K562 (cell line): ENCODE results near the gene FAM107B. TPM values are rescaled to one million over a fixed set of nuclear protein-coding genes. Genes with fewer than 3 reads are reported as not detected.

Experiments used
- ATAC-seq: fragments of 200-7000 bp; cut with Tn5 transposase; 3 replicates; pipeline ENCODE4 v1.9.1; 2020; ENCODE audit warnings: moderate library complexity
- BruUV-seq: library from RNA; stranded (reverse); fragments of 400-500 nt; replicated peaks from 2 replicates; lab custom pipeline; 2021; lab: Mats Ljungman, UMichigan
- CTCF ChIA-PET: fragments of 300-600 bp; formaldehyde crosslinking; extraction: SDS; loops from one replicate; lab custom pipeline; 2021; ENCODE audit warnings: low intra/inter-chr PET ratio; lab: Yijun Ruan, JAX
- POLR2A ChIA-PET: fragments of 300-600, 350-650 bp; sonication (Branson Sonifier 250); formaldehyde crosslinking; extraction: SDS; loops from one replicate; lab custom pipeline; 2021; ENCODE audit warnings: antibody characterized with exemption, inconsistent platforms; lab: Yijun Ruan, JAX
- DNase-seq, 4 experiments: peaks; one replicate each; pipeline versions ENCODE4 v3.0.0 to v3.0.0-alpha.2; 2011 to 2018; ENCODE audit warnings: low spot score in 3 of 4, mixed read lengths in 3 of 4; ENCODE audit errors: extremely low read depth in 1 of 4
- FAIRE-seq: peaks from 2 replicates; lab custom pipeline; 2011; peaks lifted over from hg19 to GRCh38; lab: Jason Lieb, UNC
- H2AFZ ChIP-seq: 2 replicates; pipeline ENCODE4 v1.6.0; 2011; ENCODE audit warnings: low read depth, low read length, control low read depth, inconsistent platforms
- H3K27ac ChIP-seq: fragments of 200-600 bp; 3 replicates; pipeline ENCODE4 v1.8.0; 2011; ENCODE audit warnings: low read depth, mild to moderate bottlenecking, control low read depth, inconsistent platforms, low read length, moderate library complexity, mixed read lengths; ENCODE audit errors: extremely low read depth
- H3K27me3 ChIP-seq, 2 experiments: fragments of 300-600 bp in 1 of 2; 2 replicates in 1 of 2; 3 replicates in 1 of 2; pipeline versions ENCODE4 v1.6.0 to v1.8.0; 2011; ENCODE audit warnings: inconsistent platforms in 2 of 2, low read length in 2 of 2, mild to moderate bottlenecking in 1 of 2, mixed read lengths in 1 of 2, moderate library complexity in 1 of 2; ENCODE audit not compliant: control insufficient read depth in 2 of 2, insufficient read depth in 2 of 2
- H3K36me3 ChIP-seq: fragments of 300-600 bp; 3 replicates; pipeline ENCODE4 v1.8.0; 2011; ENCODE audit warnings: mild to moderate bottlenecking, low read length, inconsistent platforms; ENCODE audit not compliant: control insufficient read depth, insufficient read depth
- H3K4me1 ChIP-seq, 2 experiments: fragments of 200-600 bp in 1 of 2; replicated peaks in 1 of 2; 2 replicates in 1 of 2; 3 replicates in 1 of 2; pipeline versions ENCODE4 v1.5.1 to v1.8.0; 2011; ENCODE audit warnings: inconsistent platforms in 2 of 2, low read length in 2 of 2, mild to moderate bottlenecking in 1 of 2, mixed read lengths in 1 of 2, moderate library complexity in 1 of 2; ENCODE audit not compliant: control insufficient read depth in 2 of 2, insufficient read depth in 2 of 2
- H3K4me2 ChIP-seq: 2 replicates; pipeline ENCODE4 v1.6.1; 2011; ENCODE audit warnings: low read length, control low read depth, inconsistent platforms, mixed read lengths; ENCODE audit not compliant: insufficient read depth
- H3K4me3 ChIP-seq: fragments of 200-600 bp; sonication (generic), shearing (Covaris generic); 2 replicates; pipeline ENCODE4 v1.5.1; 2016; ENCODE audit warnings: control low read depth, inconsistent platforms
- H3K79me2 ChIP-seq: fragments of 200-600 bp; 3 replicates; pipeline ENCODE4 v1.8.0; 2011; ENCODE audit warnings: low read length, inconsistent platforms; ENCODE audit not compliant: control insufficient read depth, insufficient read depth
- H3K9ac ChIP-seq, 2 experiments: 2 replicates each; pipeline versions ENCODE4 v1.6.0 to v1.6.1; 2011; ENCODE audit warnings: low read depth in 2 of 2, low read length in 2 of 2, control low read depth in 1 of 2, inconsistent platforms in 1 of 2, mild to moderate bottlenecking in 1 of 2, mixed read lengths in 1 of 2; ENCODE audit not compliant: insufficient read depth in 1 of 2
- H3K9me1 ChIP-seq: one replicate; pipeline ENCODE4 v1.6.0; 2011; ENCODE audit warnings: inconsistent platforms, mild to moderate bottlenecking, low read length, moderate library complexity; ENCODE audit not compliant: control insufficient read depth, insufficient read depth
- H3K9me3 ChIP-seq: replicated peaks from 2 replicates; pipeline ENCODE4 v1.5.1; 2011; ENCODE audit warnings: low read depth, low read length, inconsistent platforms; ENCODE audit not compliant: control insufficient read depth, insufficient read depth
- H4K20me1 ChIP-seq: replicated peaks from 2 replicates; pipeline ENCODE4 v1.6.1; 2011; ENCODE audit warnings: low read length, inconsistent platforms, mixed read lengths; ENCODE audit not compliant: control insufficient read depth, insufficient read depth
- DNMT1 ChIP-seq: fragments of 450-650 bp; IDR thresholded peaks from 2 replicates; pipeline ENCODE4 v1.6.1; 2016; ENCODE audit warnings: antibody characterized with exemption, mild to moderate bottlenecking
- FOS ChIP-seq: IDR thresholded peaks from 3 replicates; pipeline ENCODE4 v1.6.1; 2011; ENCODE audit not compliant: insufficient read length; ENCODE audit errors: extremely low read depth
- FOXA1 ChIP-seq: fragments of 450-650 bp; IDR thresholded peaks from 2 replicates; pipeline ENCODE4 v1.6.1; 2016; ENCODE audit warnings: mild to moderate bottlenecking, borderline replicate concordance
- GATAD2B ChIP-seq: fragments of 450-650 bp; IDR thresholded peaks from 2 replicates; pipeline ENCODE4 v1.6.1; 2017; ENCODE audit warnings: mild to moderate bottlenecking, borderline replicate concordance
- HNRNPLL ChIP-seq: fragments of 200-400 bp; formaldehyde crosslinking; IDR thresholded peaks from 2 replicates; pipeline ENCODE4 v1.6.1; 2017; ENCODE audit warnings: low read length, low read depth, mild to moderate bottlenecking; ENCODE audit not compliant: poor library complexity, severe bottlenecking
- HSF4 ChIP-seq: fragments of 250-450 bp; sonication (Bioruptor Pico); IDR thresholded peaks from 2 replicates; pipeline ENCODE4 v2.1.2; 2022; ENCODE audit warnings: mild to moderate bottlenecking, moderate library complexity, borderline replicate concordance
- KAT2B ChIP-seq: IDR thresholded peaks from one replicate; pipeline ENCODE4 v1.6.1; 2012; ENCODE audit warnings: low read depth, mild to moderate bottlenecking, control low read depth, inconsistent platforms, low read length, moderate library complexity
- MED1 ChIP-seq: sonication (generic); formaldehyde crosslinking; IDR thresholded peaks from 2 replicates; pipeline ENCODE4 v1.8.1; 2023; ENCODE audit warnings: missing genetic modification reagents, borderline replicate concordance
- RBM14 ChIP-seq: fragments of 200-400 bp; formaldehyde crosslinking; IDR thresholded peaks from 2 replicates; pipeline ENCODE4 v1.6.1; 2018; ENCODE audit warnings: low read depth, mild to moderate bottlenecking, low read length, moderate library complexity, borderline replicate concordance; ENCODE audit not compliant: insufficient read depth
- THAP12 ChIP-seq: fragments of 250-450 bp; sonication (Bioruptor Pico); IDR thresholded peaks from 2 replicates; pipeline ENCODE4 v1.9.0; 2021; ENCODE audit warnings: mild to moderate bottlenecking, inconsistent platforms
- TRIM28 ChIP-seq: fragments of 450-650 bp; IDR thresholded peaks from 2 replicates; pipeline ENCODE4 v1.6.1; 2017
- TSC22D4 ChIP-seq: fragments of 450-650 bp; IDR thresholded peaks from 2 replicates; pipeline ENCODE4 v1.6.1; 2016; ENCODE audit warnings: missing genetic modification characterization, missing biosample characterization, control low read depth
- ZKSCAN3 ChIP-seq: fragments of 250-450 bp; sonication (Bioruptor Pico); IDR thresholded peaks from 2 replicates; pipeline ENCODE4 v1.4.0; 2020
- ZNF253 ChIP-seq: fragments of 250-450 bp; sonication (Bioruptor Pico); conservative IDR thresholded peaks from 2 replicates; pipeline ENCODE4 v1.6.1; 2021; ENCODE audit warnings: mild to moderate bottlenecking
- ZNF584 ChIP-seq: fragments of 200-800 bp; sonication (Bioruptor generic); IDR thresholded peaks from 2 replicates; pipeline ENCODE4 v1.6.1; 2016; ENCODE audit warnings: low read depth, mild to moderate bottlenecking, missing genetic modification characterization, missing compliant biosample characterization
- ZNF766 ChIP-seq: fragments of 200-800 bp; sonication (Bioruptor generic); conservative IDR thresholded peaks from 2 replicates; pipeline ENCODE4 v1.6.1; 2016; ENCODE audit warnings: missing genetic modification characterization, missing compliant biosample characterization
- WGBS: fragments of 100-300 bp; shearing (Covaris generic); methylation state at CpG from one replicate; pipeline ENCODE4 v1.1.6; 2016; ENCODE audit warnings: low coverage, mixed read lengths; ENCODE audit not compliant: insufficient coverage; ENCODE audit errors: missing lambda C conversion rate; 5-methylcytosine and 5-hydroxymethylcytosine counted together
- in situ Hi-C: fragments of 300-500 bp; cut with MboI; formaldehyde crosslinking; loops from 4 replicates; pipeline ENCODE4 v1.15.0; 2018; ENCODE audit warnings: inconsistent platforms, mixed read lengths
- intact Hi-C: fragments of 100-400 bp; cut with micrococcal nuclease; formaldehyde crosslinking; loops from 2 replicates; pipeline ENCODE4 v1.14.2; 2022
- polyA plus RNA-seq, 8 experiments: library from polyadenylated mRNA; depleted of rRNA in 4 of 8; stranded (reverse) in 5 of 8; unstranded in 3 of 8; fragments of >200 nt; fragmentation: Nextera tagmentation in 2 of 8; fragmentation: Illumina TruSeq in 1 of 8; extraction: Ambion mirVana in 2 of 8; extraction: Trizol in 1 of 8; gene quantifications; 2 replicates each; pipeline versions ENCODE4 v1.2.1 to v1.2.3, GENCODE V29; 2011 to 2014; ENCODE audit warnings: inconsistent platforms in 1 of 8, missing spikeins in 1 of 8
- total RNA-seq, 7 experiments: library from RNA; depleted of rRNA in 6 of 7; stranded (reverse); fragments of >200 nt in 6 of 7; fragmentation: Illumina TruSeq in 2 of 7; extraction: Trizol in 2 of 7; gene quantifications; 2 replicates each; pipeline versions ENCODE4 v1.2.1 to v1.2.3, GENCODE V29; 2011 to 2021; ENCODE audit warnings: low replicate concordance in 1 of 7
- TF ChIP-seq, protein P1 (sequence below): fragments of 450-650 bp; formaldehyde crosslinking; IDR thresholded peaks from 2 replicates; pipeline ENCODE4 v1.4.0; 2020; ENCODE audit warnings: mild to moderate bottlenecking, moderate library complexity
- TF ChIP-seq, protein P2 (sequence below): fragments of 450-650 bp; formaldehyde crosslinking; IDR thresholded peaks from 2 replicates; pipeline ENCODE4 v1.4.0; 2022; ENCODE audit warnings: missing genetic modification characterization

Gene FAM107B
- total and polyA plus RNA-seq, 9 of the 15 experiments (the other 6 are each of a cell fraction or from before 2014, with no cell fraction given) = 0.40 to 2.8 (median 1.4) TPM

DNA sequence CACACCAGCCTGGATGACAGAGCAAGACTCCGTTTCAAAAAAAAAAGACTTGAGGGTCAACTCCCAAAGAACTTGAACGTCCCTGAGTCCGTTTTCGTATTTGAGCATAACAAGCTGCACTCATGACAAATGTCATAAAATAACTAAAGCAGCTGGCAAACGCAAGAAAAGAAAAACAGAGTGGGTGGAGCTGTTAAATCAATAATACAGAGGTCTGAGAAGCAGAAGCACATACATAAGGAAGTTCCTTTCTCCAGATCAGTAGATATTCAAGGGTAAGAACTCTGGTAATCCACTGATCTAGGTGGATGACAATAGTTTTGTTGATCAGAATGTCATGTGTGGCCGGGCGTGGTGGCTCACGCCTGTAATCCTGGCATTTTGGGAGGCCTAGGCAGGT, 150.1 kb downstream of the FAM107B start (continued):
- TF ChIP-seq THAP12 = no peak
- TF ChIP-seq ZNF253 = no peak
- no peak for TF ChIP-seq FOS
- no peak for TF ChIP-seq FOXA1

GRCh38 chr10:14623931-14624330, 150.8 kb downstream of the FAM107B start:
- no TSS peak for BruUV-seq
- FAIRE-seq (no peak), ATAC-seq (no peak), DNase-seq (no peak)
- H3K4me3 ChIP-seq = no peak overlapping the region
- no peaks in the 10 kb centered on the region for H4K20me1 ChIP-seq
- H3K4me1 ChIP-seq = no peaks in the 10 kb centered on the region
- ChIA-PET POLR2A (interaction anchor here (1.1 kb wide), 1 partner anchor 10 kb away, joined by 3 read pairs; no protein-coding TSS in a partner anchor), CTCF (interaction anchor here (0.7 kb wide), 1 partner anchor 119 kb away, joined by 3 read pairs; no protein-coding TSS in a partner anchor)
- intact Hi-C loops (no loop called here), in situ Hi-C loops (no loop called here)
- no peak overlapping the region for H3K4me2 ChIP-seq
- H3K27me3 ChIP-seq = peaks cover 2 to 14% of the 10 kb centered on the region in 2 experiments; a peak in 3 of 5 replicates
- H2AFZ ChIP-seq = no peak overlapping the region
- WGBS = 2% methylated on average over 3 of the region's 3 CpGs
- H3K9me1 ChIP-seq = no peaks in the 10 kb centered on the region
- no peak overlapping the region for H3K27ac ChIP-seq
- no peaks in the 10 kb centered on the region for H3K36me3 ChIP-seq
- H3K9me3 ChIP-seq = no peaks in the 10 kb centered on the region
- no peak overlapping the region for H3K9ac ChIP-seq
- no peaks in the 10 kb centered on the region for H3K79me2 ChIP-seq
- TF ChIP-seq, protein P1, sequence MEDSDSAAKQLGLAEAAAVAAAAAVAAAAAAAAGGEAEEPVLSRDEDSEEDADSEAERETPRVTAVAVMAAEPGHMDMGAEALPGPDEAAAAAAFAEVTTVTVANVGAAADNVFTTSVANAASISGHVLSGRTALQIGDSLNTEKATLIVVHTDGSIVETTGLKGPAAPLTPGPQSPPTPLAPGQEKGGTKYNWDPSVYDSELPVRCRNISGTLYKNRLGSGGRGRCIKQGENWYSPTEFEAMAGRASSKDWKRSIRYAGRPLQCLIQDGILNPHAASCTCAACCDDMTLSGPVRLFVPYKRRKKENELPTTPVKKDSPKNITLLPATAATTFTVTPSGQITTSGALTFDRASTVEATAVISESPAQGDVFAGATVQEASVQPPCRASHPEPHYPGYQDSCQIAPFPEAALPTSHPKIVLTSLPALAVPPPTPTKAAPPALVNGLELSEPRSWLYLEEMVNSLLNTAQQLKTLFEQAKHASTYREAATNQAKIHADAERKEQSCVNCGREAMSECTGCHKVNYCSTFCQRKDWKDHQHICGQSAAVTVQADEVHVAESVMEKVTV = no peak
- TF ChIP-seq HNRNPLL (no peak), RBM14 (no peak), ZNF766 (CRISPR knock-in tag) (no peak), DNMT1 (no peak), ZNF584 (no peak), HSF4 (CRISPR knock-in tag) (no peak), MED1 (CRISPR knock-in tag) (no peak), ZKSCAN3 (CRISPR knock-in tag) (no peak), TSC22D4 (tag) (no peak), KAT2B (no peak), GATAD2B (no peak), TRIM28 (no peak)
- TF ChIP-seq, protein P2, sequence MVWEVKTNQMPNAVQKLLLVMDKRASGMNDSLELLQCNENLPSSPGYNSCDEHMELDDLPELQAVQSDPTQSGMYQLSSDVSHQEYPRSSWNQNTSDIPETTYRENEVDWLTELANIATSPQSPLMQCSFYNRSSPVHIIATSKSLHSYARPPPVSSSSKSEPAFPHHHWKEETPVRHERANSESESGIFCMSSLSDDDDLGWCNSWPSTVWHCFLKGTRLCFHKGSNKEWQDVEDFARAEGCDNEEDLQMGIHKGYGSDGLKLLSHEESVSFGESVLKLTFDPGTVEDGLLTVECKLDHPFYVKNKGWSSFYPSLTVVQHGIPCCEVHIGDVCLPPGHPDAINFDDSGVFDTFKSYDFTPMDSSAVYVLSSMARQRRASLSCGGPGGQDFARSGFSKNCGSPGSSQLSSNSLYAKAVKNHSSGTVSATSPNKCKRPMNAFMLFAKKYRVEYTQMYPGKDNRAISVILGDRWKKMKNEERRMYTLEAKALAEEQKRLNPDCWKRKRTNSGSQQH (CRISPR knock-in tag) = no peak
